ENCODE results near the gene ABCA7. TPM values are rescaled to one million over a fixed set of nuclear protein-coding genes. Genes with fewer than 3 reads are reported as not detected.

Gene ABCA7
- total RNA-seq, 1 donor from 2014 or later = 110 TPM

- H3K27me3 Mint-ChIP-seq (ENCODE audit: unreplicated experiment) = peaks cover 11% of the 10 kb centered on the region
- peaks cover 3% of the 10 kb centered on the region for H3K4me1 Mint-ChIP-seq (ENCODE audit: low read depth, unreplicated experiment)
- H3K27ac Mint-ChIP-seq (ENCODE audit: unreplicated experiment) = no peak overlapping the region
- peaks cover 3% of the 10 kb centered on the region for H3K9me3 Mint-ChIP-seq (ENCODE audit: unreplicated experiment)
- no peak overlapping the region for H3K4me3 Mint-ChIP-seq (ENCODE audit: unreplicated experiment)
- peak; percentile 54 for DNase-seq
- TF ChIP-seq CTCF (IDR thresholded peaks at IDR 0.05; ENCODE audit: partially characterized antibody, unreplicated experiment) = no peak
- H3K36me3 Mint-ChIP-seq (ENCODE audit: unreplicated experiment) = no peaks in the 10 kb centered on the region
Measured at GRCh38 chr19:995051-995827, 44.7 kb upstream of the ABCA7 start.

GRCh38 chr19:996051-996838 is 43.7 kb upstream of the ABCA7 start:
- Mint-ChIP-seq H3K4me3 (ENCODE audit: unreplicated experiment) (peak overlapping the region; percentile 49), H3K36me3 (ENCODE audit: unreplicated experiment) (no peaks in the 10 kb centered on the region), H3K4me1 (ENCODE audit: low read depth, unreplicated experiment) (peaks cover 3% of the 10 kb centered on the region), H3K9me3 (ENCODE audit: unreplicated experiment) (peaks cover 3% of the 10 kb centered on the region), H3K27ac (ENCODE audit: unreplicated experiment) (no peak overlapping the region), H3K27me3 (ENCODE audit: unreplicated experiment) (peaks cover 11% of the 10 kb centered on the region)
- TF ChIP-seq CTCF (IDR thresholded peaks at IDR 0.05; ENCODE audit: partially characterized antibody, unreplicated experiment) = no peak
- peak; percentile 53 for DNase-seq

- no peak for TF ChIP-seq CTCF (IDR thresholded peaks at IDR 0.05; ENCODE audit: partially characterized antibody, unreplicated experiment)
- H3K36me3 Mint-ChIP-seq (ENCODE audit: unreplicated experiment) = no peaks in the 10 kb centered on the region
- DNase-seq = no peak
- H3K9me3 Mint-ChIP-seq (ENCODE audit: unreplicated experiment) = peaks cover 8% of the 10 kb centered on the region
- H3K4me1 Mint-ChIP-seq (ENCODE audit: low read depth, unreplicated experiment) = peaks cover 3% of the 10 kb centered on the region
- H3K4me3 Mint-ChIP-seq (ENCODE audit: unreplicated experiment) = no peak overlapping the region
- no peak overlapping the region for H3K27ac Mint-ChIP-seq (ENCODE audit: unreplicated experiment)
- H3K27me3 Mint-ChIP-seq (ENCODE audit: unreplicated experiment) = peaks cover 14% of the 10 kb centered on the region
Measured at GRCh38 chr19:998064-998463, 41.8 kb upstream of the ABCA7 start.

DNA sequence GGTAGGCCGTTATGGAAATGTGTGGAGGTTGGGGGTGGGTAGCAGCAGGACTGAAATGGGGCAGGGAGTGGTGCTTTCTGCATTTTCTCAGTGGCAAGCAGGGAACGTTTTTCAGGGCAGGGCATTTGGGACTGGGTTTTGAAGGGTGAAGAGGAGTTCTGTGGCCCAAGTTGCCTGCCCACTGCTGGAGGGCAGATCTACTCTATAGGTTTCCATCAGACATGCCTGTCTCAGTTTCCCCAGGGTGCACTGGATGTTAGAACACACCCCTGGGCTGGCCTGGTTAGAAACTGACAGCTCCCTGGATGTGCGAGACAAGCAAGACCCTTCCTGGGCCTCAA is 40.6 kb upstream of the ABCA7 start:
- no peak for DNase-seq
- Mint-ChIP-seq H3K27ac (ENCODE audit: unreplicated experiment) (peak overlapping the region; percentile 44), H3K4me1 (ENCODE audit: low read depth, unreplicated experiment) (peaks cover 3% of the 10 kb centered on the region), H3K9me3 (ENCODE audit: unreplicated experiment) (peaks cover 10% of the 10 kb centered on the region), H3K36me3 (ENCODE audit: unreplicated experiment) (no peaks in the 10 kb centered on the region), H3K27me3 (ENCODE audit: unreplicated experiment) (peaks cover 18% of the 10 kb centered on the region), H3K4me3 (ENCODE audit: unreplicated experiment) (peak overlapping the region; percentile 54)
- TF ChIP-seq CTCF (IDR thresholded peaks at IDR 0.05; ENCODE audit: partially characterized antibody, unreplicated experiment) = no peak

DNA sequence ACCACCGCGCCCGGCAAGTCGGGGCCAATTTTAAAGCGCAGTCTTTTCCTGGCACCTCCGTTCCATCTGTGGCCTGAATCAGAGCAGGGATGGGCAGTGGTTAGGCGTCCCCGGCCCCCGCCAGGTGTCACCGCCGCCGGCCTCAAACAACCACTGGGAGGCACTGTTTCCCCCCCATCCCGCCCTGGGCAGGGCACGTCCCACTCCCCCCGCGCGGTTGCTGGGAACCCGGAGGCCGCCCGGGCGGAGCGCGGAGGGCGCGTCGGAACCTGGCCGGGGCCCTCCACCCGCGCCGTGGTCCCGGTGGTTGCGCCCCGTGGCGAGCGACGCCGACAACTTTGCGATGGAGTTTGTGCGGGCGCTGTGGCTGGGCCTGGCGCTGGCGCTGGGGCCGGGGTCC is 39.8 kb upstream of the ABCA7 start, which contains the start of gene GRIN3B:
Gene GRIN3B (plus strand): TSS at position 325 of the 400 bp plus-strand sequence. CDS start 19 bp downstream, at position 344.
- Mint-ChIP-seq H3K4me1 (ENCODE audit: low read depth, unreplicated experiment) (peaks cover 3% of the 10 kb centered on the region), H3K4me3 (ENCODE audit: unreplicated experiment) (peak within 1 kb of the TSS; percentile 54), H3K36me3 (ENCODE audit: unreplicated experiment) (no peaks in the 10 kb centered on the region), H3K27me3 (ENCODE audit: unreplicated experiment) (peaks cover 19% of the 10 kb centered on the region), H3K27ac (ENCODE audit: unreplicated experiment) (peak within 1 kb of the TSS; percentile 44), H3K9me3 (ENCODE audit: unreplicated experiment) (peaks cover 10% of the 10 kb centered on the region)
- peak; percentile 82 for DNase-seq
- peak; percentile 59 for TF ChIP-seq CTCF (IDR thresholded peaks at IDR 0.05; ENCODE audit: partially characterized antibody, unreplicated experiment)
